GM23338 (cell line): Measurements from ENCODE around the gene GPR42. TPM values are rescaled to one million over a fixed set of nuclear protein-coding genes. Genes with fewer than 3 reads are reported as not detected.

Source experiments
- ATAC-seq: fragments of 200-7000 bp; cut with Tn5 transposase; 3 replicates; pipeline ENCODE4 v1.9.1; 2020
- DNase-seq: peaks from one replicate; pipeline ENCODE4 v3.0.0-alpha.2; 2015; ENCODE audit warnings: low spot score
- H2AFZ ChIP-seq: fragments of 200-600 bp; sonication (generic); 2 replicates; pipeline ENCODE4 v1.8.0; 2016; ENCODE audit warnings: antibody characterized with exemption, mild to moderate bottlenecking, moderate library complexity
- H3F3A ChIP-seq: fragments of 200-600 bp; sonication (generic); replicated peaks from 2 replicates; pipeline ENCODE4 v1.8.0; 2017; ENCODE audit warnings: antibody characterized with exemption, mixed run types, low read depth
- H3K27ac ChIP-seq: fragments of 200-600 bp; sonication (generic); 2 replicates; pipeline ENCODE4 v1.6.1; 2016; ENCODE audit warnings: low read depth
- H3K27me3 ChIP-seq: fragments of 200-600 bp; sonication (generic); 2 replicates; pipeline ENCODE4 v1.8.0; 2016; ENCODE audit warnings: mild to moderate bottlenecking, mixed run types, moderate library complexity; ENCODE audit not compliant: insufficient read depth
- H3K36me3 ChIP-seq: fragments of 200-600 bp; sonication (generic); 2 replicates; pipeline ENCODE4 v1.8.0; 2016; ENCODE audit warnings: mild to moderate bottlenecking; ENCODE audit not compliant: insufficient read depth
- H3K4me1 ChIP-seq: fragments of 200-600 bp; sonication (generic); 2 replicates; pipeline ENCODE4 v1.8.0; 2016; ENCODE audit warnings: mild to moderate bottlenecking, moderate library complexity; ENCODE audit not compliant: insufficient read depth
- H3K4me2 ChIP-seq: fragments of 200-600 bp; sonication (generic); 2 replicates; pipeline ENCODE4 v1.7.1; 2017; ENCODE audit warnings: mixed run types
- H3K4me3 ChIP-seq: fragments of 200-600 bp; sonication (generic); 2 replicates; pipeline ENCODE4 v1.6.1; 2016; ENCODE audit warnings: mixed run types
- H3K79me2 ChIP-seq: fragments of 200-600 bp; sonication (generic); replicated peaks from 2 replicates; pipeline ENCODE4 v1.8.0; 2017; ENCODE audit warnings: mild to moderate bottlenecking; ENCODE audit not compliant: insufficient read depth
- H3K9me2 ChIP-seq: fragments of 200-600 bp; sonication (generic); 2 replicates; pipeline ENCODE4 v1.8.0; 2017; ENCODE audit not compliant: insufficient read depth
- H4K20me1 ChIP-seq: fragments of 200-600 bp; sonication (generic); replicated peaks from 2 replicates; pipeline ENCODE4 v1.8.0; 2017; ENCODE audit warnings: mild to moderate bottlenecking; ENCODE audit not compliant: insufficient read depth
- H3K27ac Mint-ChIP-seq: 2 replicates; pipeline ENCODE4 v1.8.0; 2020; ENCODE audit warnings: inconsistent platforms, mild to moderate bottlenecking, moderate library complexity, mixed read lengths
- H3K27me3 Mint-ChIP-seq: 3 replicates; pipeline ENCODE4 v1.8.0; 2022; ENCODE audit warnings: low read depth, mild to moderate bottlenecking, moderate library complexity, mixed read lengths, inconsistent platforms; ENCODE audit not compliant: insufficient read depth, poor library complexity
- H3K36me3 Mint-ChIP-seq: 3 replicates; pipeline ENCODE4 v1.8.0; 2021; ENCODE audit warnings: low read depth, mild to moderate bottlenecking, inconsistent platforms, moderate library complexity, mixed read lengths
- H3K4me1 Mint-ChIP-seq: 3 replicates; pipeline ENCODE4 v1.8.0; 2020; ENCODE audit warnings: mild to moderate bottlenecking, inconsistent platforms, mixed read lengths
- H3K4me3 Mint-ChIP-seq: 3 replicates; pipeline ENCODE4 v1.8.0; 2021; ENCODE audit warnings: moderate library complexity, mild to moderate bottlenecking, inconsistent platforms, mixed read lengths
- H3K9me3 Mint-ChIP-seq: 3 replicates; pipeline ENCODE4 v1.8.0; 2020; ENCODE audit warnings: moderate library complexity, mild to moderate bottlenecking, inconsistent platforms, mixed read lengths
- CREB1 ChIP-seq: fragments of 250-450 bp; sonication (Bioruptor Pico); IDR thresholded peaks from 2 replicates; pipeline ENCODE4 v1.5.0; 2020; ENCODE audit warnings: low read depth, mild to moderate bottlenecking, moderate library complexity
- CTCF ChIP-seq, 2 experiments: fragments of 200-600 bp in 1 of 2; sonication (generic) in 1 of 2; conservative IDR thresholded peaks; 2 replicates each; pipeline versions ENCODE4 v1.5.1 to v1.6.1; 2016 to 2017; ENCODE audit warnings: antibody characterized with exemption in 2 of 2, low read depth in 2 of 2, mild to moderate bottlenecking in 2 of 2, moderate library complexity in 1 of 2
- EZH2 ChIP-seq: fragments of 200-600 bp; sonication (generic); IDR thresholded peaks from one replicate; pipeline ENCODE4 v1.8.0; 2017; ENCODE audit warnings: antibody characterized with exemption, mild to moderate bottlenecking, low read depth; ENCODE audit not compliant: unreplicated experiment
- EZH2phosphoT487 ChIP-seq: fragments of 200-600 bp; sonication (generic); IDR thresholded peaks from one replicate; pipeline ENCODE4 v1.8.1; 2018; ENCODE audit warnings: antibody characterized with exemption; ENCODE audit not compliant: unreplicated experiment
- JUNB ChIP-seq: IDR thresholded peaks from one replicate; pipeline ENCODE4 v1.6.1; 2016; ENCODE audit warnings: antibody characterized with exemption; ENCODE audit not compliant: unreplicated experiment
- NANOG ChIP-seq: IDR thresholded peaks from 2 replicates; pipeline ENCODE4 v1.6.1; 2016; ENCODE audit warnings: antibody characterized with exemption, borderline replicate concordance
- POLR2AphosphoS5 ChIP-seq: IDR thresholded peaks from 2 replicates; pipeline ENCODE4 v1.6.1; 2016; ENCODE audit warnings: antibody characterized with exemption, low read depth
- REST ChIP-seq: IDR thresholded peaks from one replicate; pipeline ENCODE4 v1.6.1; 2018; ENCODE audit warnings: antibody characterized with exemption; ENCODE audit not compliant: unreplicated experiment
- STAT1 ChIP-seq: IDR thresholded peaks from one replicate; pipeline ENCODE4 v1.6.1; 2016; ENCODE audit warnings: antibody characterized with exemption; ENCODE audit not compliant: unreplicated experiment
- ZNF114 ChIP-seq: fragments of 250-450 bp; sonication (Bioruptor Pico); IDR thresholded peaks from 2 replicates; pipeline ENCODE4 v1.5.0; 2020; ENCODE audit warnings: mild to moderate bottlenecking, moderate library complexity
- ZNF331 ChIP-seq: fragments of 250-450 bp; sonication (Bioruptor Pico); IDR thresholded peaks from 2 replicates; pipeline ENCODE4 v1.5.0; 2020; ENCODE audit warnings: low read depth, mild to moderate bottlenecking, moderate library complexity
- polyA plus RNA-seq: library from polyadenylated mRNA; unstranded; fragments of >200 nt; fragmentation: Nextera tagmentation; extraction: Ambion mirVana; gene quantifications from 2 replicates; pipeline ENCODE4 v1.2.1, GENCODE V29; 2016
- total RNA-seq: library from RNA; depleted of rRNA; stranded (reverse); fragments of >200 nt; shearing (Covaris generic); gene quantifications from 2 replicates; pipeline ENCODE4 v1.2.3, GENCODE V29; 2014

The GPR42 gene
- total and polyA plus RNA-seq, 2 experiments from 2014 or later = not detected

GRCh38 chr19:35397064-35397463 lies 26.2 kb downstream of the GPR42 start (continued):
- no peak for TF ChIP-seq REST
- TF ChIP-seq EZH2 = no peak

- Mint-ChIP-seq H3K36me3 (no peaks in the 10 kb centered on the region), H3K9me3 (no peaks in the 10 kb centered on the region), H3K27me3 (peaks cover 13% of the 10 kb centered on the region), H3K4me3 (no peak overlapping the region), H3K4me1 (no peaks in the 10 kb centered on the region), H3K27ac (no peak overlapping the region)
- H3K4me1 ChIP-seq = no peaks in the 10 kb centered on the region
- no peaks in the 10 kb centered on the region for H3K79me2 ChIP-seq
- no peaks in the 10 kb centered on the region for H3F3A ChIP-seq
- no peak overlapping the region for H2AFZ ChIP-seq
- no peaks in the 10 kb centered on the region for H4K20me1 ChIP-seq
- no peak for TF ChIP-seq POLR2AphosphoS5
- H3K4me3 ChIP-seq = no peak overlapping the region
- H3K27ac ChIP-seq = no peak overlapping the region
- ATAC-seq = no peak
- H3K27me3 ChIP-seq = no peaks in the 10 kb centered on the region
- H3K9me2 ChIP-seq = no peaks in the 10 kb centered on the region
- DNase-seq = no peak
- H3K4me2 ChIP-seq = no peak overlapping the region
- H3K36me3 ChIP-seq = no peaks in the 10 kb centered on the region
These were observed 27.7 kb downstream of the GPR42 start for GRCh38 chr19:35398570-35398969.

GRCh38 chr19:35399231-35399630 lies 28.4 kb downstream of the GPR42 start:
- Histone ChIP-seq H3K9me2 (no peaks in the 10 kb centered on the region), H3K79me2 (no peaks in the 10 kb centered on the region), H4K20me1 (no peaks in the 10 kb centered on the region), H3K4me2 (no peak overlapping the region), H3K4me3 (no peak overlapping the region), H2AFZ (no peak overlapping the region), H3K27ac (no peak overlapping the region), H3K36me3 (no peaks in the 10 kb centered on the region), H3K27me3 (no peaks in the 10 kb centered on the region), H3F3A (no peaks in the 10 kb centered on the region), H3K4me1 (no peaks in the 10 kb centered on the region)
- no peaks in the 10 kb centered on the region for H3K9me3 Mint-ChIP-seq
- DNase-seq (no peak), ATAC-seq (no peak)
- no peak overlapping the region for H3K27ac Mint-ChIP-seq
- no peaks in the 10 kb centered on the region for H3K4me1 Mint-ChIP-seq
- H3K4me3 Mint-ChIP-seq = no peak overlapping the region
- peaks cover 13% of the 10 kb centered on the region for H3K27me3 Mint-ChIP-seq
- H3K36me3 Mint-ChIP-seq = no peaks in the 10 kb centered on the region
- no peak for TF ChIP-seq ZNF114 (CRISPR knock-in tag)
- TF ChIP-seq EZH2 = no peak
- no peak for TF ChIP-seq CREB1 (CRISPR knock-in tag)
- TF ChIP-seq CTCF (conservative IDR thresholded peaks at IDR 0.05; ENCODE audit: low read depth in 2 of 2) = no peak
- no peak for TF ChIP-seq STAT1
- TF ChIP-seq EZH2phosphoT487 = no peak
- TF ChIP-seq NANOG = no peak
- no peak for TF ChIP-seq ZNF331 (CRISPR knock-in tag)
- TF ChIP-seq REST = no peak
- TF ChIP-seq JUNB = no peak
- no peak for TF ChIP-seq POLR2AphosphoS5
